Fibroblast of mammary gland (primary cell): Measurements from ENCODE around the gene CALB2.
"Not testable (repeated sequence)": the region's sequence is repeated elsewhere in the genome, so short reads cannot be mapped to it uniquely, and the experiment has no call there.

Experiments
- DNase-seq: peaks from one replicate; pipeline ENCODE4 v3.0.0-alpha.2; 2010; ENCODE audit warnings: low read depth
- H3K4me3 ChIP-seq: 2 replicates; pipeline ENCODE4 v1.5.1; 2011; ENCODE audit warnings: low read depth, mild to moderate bottlenecking, low read length, moderate library complexity; ENCODE audit not compliant: control insufficient read depth
- TF ChIP-seq, protein P1 (sequence below): conservative IDR thresholded peaks from 2 replicates; pipeline ENCODE4 v1.5.1; 2011; ENCODE audit warnings: low read depth, low read length, inconsistent platforms; ENCODE audit not compliant: control insufficient read depth, insufficient read depth

Gene CALB2, protein sequence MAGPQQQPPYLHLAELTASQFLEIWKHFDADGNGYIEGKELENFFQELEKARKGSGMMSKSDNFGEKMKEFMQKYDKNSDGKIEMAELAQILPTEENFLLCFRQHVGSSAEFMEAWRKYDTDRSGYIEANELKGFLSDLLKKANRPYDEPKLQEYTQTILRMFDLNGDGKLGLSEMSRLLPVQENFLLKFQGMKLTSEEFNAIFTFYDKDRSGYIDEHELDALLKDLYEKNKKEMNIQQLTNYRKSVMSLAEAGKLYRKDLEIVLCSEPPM

DNA sequence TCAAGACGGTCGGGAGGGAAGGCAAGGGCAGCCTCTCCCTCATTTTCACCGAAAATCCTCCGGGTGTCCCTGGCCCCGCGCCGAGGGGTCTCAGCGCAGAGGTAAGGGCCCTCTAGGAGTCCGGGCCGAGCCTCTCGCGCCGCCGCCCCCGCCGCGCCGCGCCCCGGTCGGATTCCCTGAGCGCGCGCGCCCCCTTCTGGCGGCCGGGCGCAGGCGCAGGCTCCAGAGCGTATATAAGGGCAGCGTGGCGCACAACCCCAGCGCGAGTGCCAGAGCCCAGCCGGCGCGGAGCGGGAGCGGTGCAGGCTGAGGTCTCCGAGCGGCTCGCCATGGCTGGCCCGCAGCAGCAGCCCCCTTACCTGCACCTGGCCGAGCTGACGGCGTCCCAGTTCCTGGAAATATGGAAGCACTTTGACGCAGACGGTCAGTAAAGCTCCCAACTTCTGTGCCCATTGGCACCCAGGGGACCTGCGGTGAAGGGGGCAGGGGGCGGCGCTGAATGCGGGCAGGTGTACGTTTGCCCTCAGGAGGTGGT is at the start of gene CALB2:
CALB2 (plus strand) TSS at position 260 of the 535 bp plus-strand sequence; CDS start at position 330, 70 bp downstream.
- peak; percentile 25 for DNase-seq
- peak within 1 kb of the TSS; percentile 20 for H3K4me3 ChIP-seq
- TF ChIP-seq, protein P1, sequence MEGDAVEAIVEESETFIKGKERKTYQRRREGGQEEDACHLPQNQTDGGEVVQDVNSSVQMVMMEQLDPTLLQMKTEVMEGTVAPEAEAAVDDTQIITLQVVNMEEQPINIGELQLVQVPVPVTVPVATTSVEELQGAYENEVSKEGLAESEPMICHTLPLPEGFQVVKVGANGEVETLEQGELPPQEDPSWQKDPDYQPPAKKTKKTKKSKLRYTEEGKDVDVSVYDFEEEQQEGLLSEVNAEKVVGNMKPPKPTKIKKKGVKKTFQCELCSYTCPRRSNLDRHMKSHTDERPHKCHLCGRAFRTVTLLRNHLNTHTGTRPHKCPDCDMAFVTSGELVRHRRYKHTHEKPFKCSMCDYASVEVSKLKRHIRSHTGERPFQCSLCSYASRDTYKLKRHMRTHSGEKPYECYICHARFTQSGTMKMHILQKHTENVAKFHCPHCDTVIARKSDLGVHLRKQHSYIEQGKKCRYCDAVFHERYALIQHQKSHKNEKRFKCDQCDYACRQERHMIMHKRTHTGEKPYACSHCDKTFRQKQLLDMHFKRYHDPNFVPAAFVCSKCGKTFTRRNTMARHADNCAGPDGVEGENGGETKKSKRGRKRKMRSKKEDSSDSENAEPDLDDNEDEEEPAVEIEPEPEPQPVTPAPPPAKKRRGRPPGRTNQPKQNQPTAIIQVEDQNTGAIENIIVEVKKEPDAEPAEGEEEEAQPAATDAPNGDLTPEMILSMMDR: peak; percentile 38

DNA sequence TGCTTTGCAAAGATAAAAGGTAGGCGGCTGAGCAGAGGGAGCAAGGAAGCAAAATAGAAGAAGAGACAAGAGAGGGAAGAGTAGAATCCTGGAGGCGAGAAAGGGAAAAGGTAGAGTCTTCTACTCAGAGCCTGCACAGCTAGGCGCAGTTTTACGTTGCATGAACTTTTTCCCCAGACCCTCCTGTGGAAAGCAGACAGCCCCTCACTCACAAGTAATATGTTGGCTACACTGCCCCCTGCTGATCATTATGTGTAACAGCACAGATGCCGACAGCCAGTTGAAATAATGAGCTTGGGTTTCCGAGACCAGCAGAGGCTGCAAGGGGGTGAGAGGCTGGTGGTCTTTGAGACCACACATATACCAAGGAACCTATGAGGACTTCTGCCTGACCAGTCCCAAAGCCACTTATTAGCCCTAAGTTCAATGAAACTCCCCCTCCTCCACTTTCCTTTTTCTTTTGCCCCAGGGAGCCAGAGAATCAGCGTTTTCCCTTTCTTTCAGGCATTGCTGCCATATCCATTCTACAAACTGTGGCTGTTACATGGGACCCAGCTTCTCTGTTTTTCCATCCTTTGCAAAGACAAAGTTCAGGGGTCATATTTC is 46.9 kb upstream of the CALB2 start:
- no peak overlapping the region for H3K4me3 ChIP-seq
- TF ChIP-seq, protein P1: peak; percentile 70
- DNase-seq: peak; percentile 14

DNA sequence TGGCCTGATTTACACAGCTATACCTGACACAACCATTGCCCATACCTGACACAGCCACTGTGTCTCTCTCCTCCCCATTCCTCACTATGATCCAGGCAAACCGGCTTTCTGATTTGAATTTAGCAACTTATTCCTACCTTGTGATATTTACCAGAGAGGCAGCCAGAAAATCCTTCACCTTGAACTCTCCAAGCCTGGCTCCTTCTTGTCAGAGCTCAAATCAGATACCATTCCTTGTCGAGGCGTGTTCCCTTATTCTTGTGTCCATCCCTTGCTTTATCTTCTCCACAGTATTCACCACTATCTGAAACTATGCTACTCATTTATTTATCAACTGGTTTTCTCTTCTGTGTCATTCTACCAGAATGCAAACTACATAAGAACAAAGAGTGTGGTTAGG is 44.9 kb upstream of the CALB2 start:
- not testable (repeated sequence) for DNase-seq

DNA sequence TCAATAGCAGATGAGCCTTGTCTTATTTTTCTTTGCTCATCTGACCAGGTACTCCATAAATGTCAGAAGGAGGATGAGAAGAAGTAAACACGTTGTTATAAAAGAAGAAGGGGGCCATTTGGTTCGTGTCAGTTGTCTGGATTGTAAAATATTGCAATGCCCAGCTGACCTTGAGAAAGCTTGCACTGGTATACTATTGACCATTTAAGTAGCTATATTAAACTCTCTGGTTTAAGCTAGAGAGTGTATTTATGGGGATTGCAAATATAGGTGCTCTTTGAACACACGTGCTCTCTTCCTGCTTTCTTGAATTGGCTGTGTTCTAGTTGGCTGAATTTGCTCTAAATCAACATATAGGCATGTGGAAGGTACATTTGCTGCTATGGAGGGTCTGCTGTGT is 43.3 kb upstream of the CALB2 start:
- TF ChIP-seq, protein P1: no peak
- no peak for DNase-seq

More for the DNA sequence above, 44.9 kb upstream of the CALB2 start:
- not testable (repeated sequence) for H3K4me3 ChIP-seq

DNA sequence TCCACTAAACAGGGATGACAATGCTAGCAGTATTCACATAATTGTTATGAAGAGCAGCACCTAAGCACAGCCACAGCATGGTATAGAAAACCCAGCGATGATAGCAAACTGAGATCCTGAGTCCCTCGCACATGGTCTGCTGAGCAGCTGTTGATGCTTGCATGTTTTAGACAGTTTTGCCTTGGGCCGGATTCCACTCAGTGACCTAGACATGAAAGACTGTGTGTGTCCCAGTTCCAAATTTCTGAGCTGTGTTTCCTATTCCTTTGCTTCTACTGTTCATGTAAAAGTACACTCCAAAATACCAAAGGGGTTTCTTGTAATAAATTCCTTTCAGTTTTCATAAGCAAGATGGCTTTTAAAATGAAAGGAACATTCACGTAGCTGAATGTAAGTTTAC is 38.5 kb upstream of the CALB2 start:
- no peak overlapping the region for H3K4me3 ChIP-seq
- no peak for DNase-seq
- TF ChIP-seq, protein P1: no peak

More for the DNA sequence above, 43.3 kb upstream of the CALB2 start:
- H3K4me3 ChIP-seq: no peak overlapping the region

DNA sequence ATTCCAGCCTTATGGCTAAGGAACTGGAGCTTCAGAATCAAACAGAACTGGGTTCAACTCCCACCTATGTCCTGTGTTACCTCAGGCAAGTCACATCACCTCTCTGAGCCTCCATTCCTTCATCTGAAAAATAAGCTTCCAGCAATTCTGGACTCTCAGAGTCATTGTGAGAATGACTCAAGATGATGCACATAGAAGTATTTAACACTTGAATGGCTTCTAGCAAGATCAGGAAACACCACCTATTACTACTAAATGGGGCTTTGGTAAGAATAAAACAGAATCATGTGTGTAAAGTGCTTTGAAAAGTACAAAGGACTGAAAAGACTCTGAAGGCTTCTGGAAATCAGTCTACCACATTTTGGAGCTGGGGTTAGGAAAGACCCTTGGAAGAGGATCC is 30.8 kb upstream of the CALB2 start:
- no peak for DNase-seq
- H3K4me3 ChIP-seq: no peak overlapping the region
- TF ChIP-seq, protein P1: no peak

DNA sequence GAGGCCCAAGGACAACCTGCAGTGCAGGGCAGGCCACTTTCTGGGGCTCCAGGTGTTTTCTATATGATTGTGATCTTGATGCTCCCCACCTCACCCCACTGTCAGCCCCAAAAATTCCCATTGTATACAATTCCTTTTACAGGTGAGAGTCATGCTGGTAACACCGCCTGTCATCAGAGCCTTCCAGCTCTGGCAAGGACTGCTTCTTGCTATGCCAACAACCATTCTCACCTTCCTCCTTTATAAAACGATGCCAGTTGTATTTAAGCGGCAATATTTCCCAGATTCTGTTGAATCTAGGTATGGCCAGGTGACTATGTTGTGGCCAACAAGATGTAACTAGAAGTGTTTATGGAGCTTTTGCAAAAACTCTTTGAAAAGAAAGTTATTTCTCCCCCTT is 30.4 kb upstream of the CALB2 start:
- H3K4me3 ChIP-seq: no peak overlapping the region
- TF ChIP-seq, protein P1: no peak

More for the DNA sequence above, 30.4 kb upstream of the CALB2 start:
- no peak for DNase-seq
